Muscle of back (tissue), 11 donors: ENCODE results near the gene ADGRG6. TPM values are rescaled to one million over a fixed set of nuclear protein-coding genes. Genes with fewer than 3 reads are reported as not detected.

ENCODE experiments used
- DNase-seq, 3 donors: peaks; one replicate each; pipeline versions ENCODE4 v3.0.0 to v3.0.0-alpha.2; 2013
- polyA plus RNA-seq, 10 donors: library from polyadenylated mRNA; unstranded; fragments of 120-200 nt; gene quantifications; one replicate each; pipeline ENCODE4 v1.2.1, GENCODE V29; 2013; ENCODE audit not compliant: insufficient read length in 10 of 10

The ADGRG6 gene
- polyA plus RNA-seq, 10 donors: 7.3 to 13.0 (median 10.4) TPM

GRCh38 chr6:142481466-142481865, 179.7 kb downstream of the ADGRG6 start:
- DNase-seq: no peak

- no peak for DNase-seq
Measured at GRCh38 chr6:142482249-142482648, 180.4 kb downstream of the ADGRG6 start.

- no peak for DNase-seq
Measured at GRCh38 chr6:142482974-142483373, 181.2 kb downstream of the ADGRG6 start.

GRCh38 chr6:142485256-142485655, 183.4 kb downstream of the ADGRG6 start:
- no peak for DNase-seq

GRCh38 chr6:142489722-142490610, 188.2 kb downstream of the ADGRG6 start:
- no peak for DNase-seq

Other genes with a start within 250 kb of the ADGRG6 start
- not detected for gene GJE1, start 169.1 kb upstream of the ADGRG6 start, polyA plus RNA-seq
- gene NMBR, start 154.9 kb upstream of the ADGRG6 start, polyA plus RNA-seq: under 1 TPM in 4 of 10 donors, not detected in 6; 0.13 to 0.20 (median 0.18) TPM
- 10 to 100 TPM; 52.0 to 70.2 (median 58.8) TPM for gene VTA1, start 154.7 kb upstream of the ADGRG6 start, polyA plus RNA-seq